Suprapubic skin (tissue), 3 donors: Measurements from ENCODE around the gene SP5.

Experiments
- CTCF ChIP-seq, 2 donors: fragments of 200-600 bp in 1 of 2; fragments of 450-650 bp in 1 of 2; sonication (generic) in 1 of 2; IDR thresholded peaks; one replicate each; pipeline ENCODE4 v1.5.1; 2016 to 2019; ENCODE audit warnings: antibody characterized with exemption in 2 of 2, mild to moderate bottlenecking in 1 of 2, moderate library complexity in 1 of 2
- POLR2A ChIP-seq, 2 donors: fragments of 450-650 bp; IDR thresholded peaks; one replicate each; pipeline ENCODE4 v1.6.1; 2017; ENCODE audit warnings: antibody characterized with exemption in 2 of 2, mild to moderate bottlenecking in 2 of 2, moderate library complexity in 2 of 2

GRCh38 chr2:170670651-170671050 lies 44.5 kb upstream of the SP5 start:
- TF ChIP-seq CTCF (IDR thresholded peaks at IDR 0.05) (no peak), POLR2A (IDR thresholded peaks at IDR 0.05) (no peak)
